Activated T-helper 1 cell treated with anti-CD3 and anti-CD28 coated beads, Interleukin-2, amount 50 U/mL, for 16 hours (primary cell): ENCODE measurements around the gene CHMP1B.
"Not testable (repeated sequence)": the region's sequence is repeated elsewhere in the genome, so short reads cannot be mapped to it uniquely, and the experiment has no call there.

Source experiments
- DNase-seq, 2 donors: peaks; one replicate each; pipeline ENCODE4 v3.0.0-alpha.2; 2020; ENCODE audit warnings: low read depth in 1 of 2, low spot score in 1 of 2

CHMP1B gene

DNA sequence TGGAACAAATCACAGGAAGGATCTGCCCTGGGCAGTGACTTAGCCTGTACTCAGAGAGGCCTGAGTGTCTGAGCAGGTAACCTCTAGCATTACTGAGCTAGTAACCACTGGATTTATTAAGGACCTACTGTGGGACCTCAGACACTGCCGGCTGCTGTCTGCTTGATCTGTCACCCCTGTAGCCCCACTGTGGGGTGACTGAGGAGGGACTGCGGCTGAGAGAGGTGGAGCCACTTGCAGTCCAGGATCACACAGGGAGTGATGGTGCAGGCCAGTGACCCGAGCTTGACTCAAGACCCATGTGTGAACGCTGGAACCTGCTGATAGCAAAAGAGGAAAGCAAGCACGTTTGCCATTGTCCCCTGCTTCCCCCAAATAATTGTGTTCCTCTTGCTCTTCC lies 15.6 kb downstream of the CHMP1B start:
- no peak for DNase-seq

- DNase-seq = no peak
Observed at GRCh38 chr18:11868230-11868629, 17.0 kb downstream of the CHMP1B start.

DNA sequence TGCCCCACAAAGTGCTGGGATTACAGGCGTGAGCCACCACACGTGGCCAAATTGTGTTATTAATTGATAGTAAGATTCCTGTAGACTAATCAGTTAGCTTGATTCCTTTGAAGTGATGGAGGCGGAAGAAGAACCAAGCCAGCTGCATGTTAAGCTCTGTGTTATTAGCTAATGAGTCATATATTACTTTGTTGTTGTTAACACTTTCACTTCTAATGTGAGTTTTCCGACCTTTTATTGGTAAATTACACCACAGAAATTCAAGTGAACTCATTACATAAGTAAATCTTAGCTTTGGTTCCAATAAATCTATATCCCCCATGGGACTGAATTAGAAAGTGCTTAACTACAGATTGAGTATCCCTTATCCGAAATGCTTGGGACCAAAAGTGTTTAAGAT lies 20.3 kb downstream of the CHMP1B start:
- no peak for DNase-seq

GRCh38 chr18:11872479-11873136 lies 21.4 kb downstream of the CHMP1B start:
- no peak for DNase-seq

- no peak for DNase-seq
Observed at GRCh38 chr18:11873670-11874340, 22.6 kb downstream of the CHMP1B start.

- DNase-seq = no peak
Observed at GRCh38 chr18:11874676-11875075, 23.5 kb downstream of the CHMP1B start.

DNA sequence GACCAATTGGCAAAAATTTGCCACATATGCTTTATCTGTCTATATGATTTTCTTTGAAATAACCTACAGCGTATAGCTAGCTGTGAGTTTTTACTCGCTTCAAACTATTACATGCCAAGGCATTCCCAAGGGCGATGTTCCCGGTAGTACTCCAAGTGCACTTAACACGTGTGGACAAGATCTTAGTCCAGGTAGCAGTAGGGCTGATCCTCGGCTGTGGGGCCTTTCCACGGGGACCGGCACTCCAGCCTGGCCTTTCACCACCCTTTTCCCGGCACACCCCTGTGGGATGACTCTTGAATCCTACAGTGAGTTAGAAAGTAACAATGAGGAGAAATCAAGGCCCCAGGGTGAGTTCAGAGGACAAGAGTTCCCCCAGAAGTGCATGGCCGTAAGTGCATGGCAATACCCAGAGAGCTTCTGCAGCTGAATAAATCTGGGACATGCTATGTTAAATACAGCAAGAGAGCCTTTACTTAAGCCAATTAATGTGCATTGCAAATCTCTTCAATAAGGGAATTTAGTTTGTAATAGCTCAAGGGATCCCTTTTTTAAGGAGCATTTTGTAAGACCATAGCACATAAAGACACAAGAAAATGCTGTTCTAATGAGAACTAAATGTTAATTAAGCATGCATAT lies 26.4 kb downstream of the CHMP1B start:
- DNase-seq = no peak

DNA sequence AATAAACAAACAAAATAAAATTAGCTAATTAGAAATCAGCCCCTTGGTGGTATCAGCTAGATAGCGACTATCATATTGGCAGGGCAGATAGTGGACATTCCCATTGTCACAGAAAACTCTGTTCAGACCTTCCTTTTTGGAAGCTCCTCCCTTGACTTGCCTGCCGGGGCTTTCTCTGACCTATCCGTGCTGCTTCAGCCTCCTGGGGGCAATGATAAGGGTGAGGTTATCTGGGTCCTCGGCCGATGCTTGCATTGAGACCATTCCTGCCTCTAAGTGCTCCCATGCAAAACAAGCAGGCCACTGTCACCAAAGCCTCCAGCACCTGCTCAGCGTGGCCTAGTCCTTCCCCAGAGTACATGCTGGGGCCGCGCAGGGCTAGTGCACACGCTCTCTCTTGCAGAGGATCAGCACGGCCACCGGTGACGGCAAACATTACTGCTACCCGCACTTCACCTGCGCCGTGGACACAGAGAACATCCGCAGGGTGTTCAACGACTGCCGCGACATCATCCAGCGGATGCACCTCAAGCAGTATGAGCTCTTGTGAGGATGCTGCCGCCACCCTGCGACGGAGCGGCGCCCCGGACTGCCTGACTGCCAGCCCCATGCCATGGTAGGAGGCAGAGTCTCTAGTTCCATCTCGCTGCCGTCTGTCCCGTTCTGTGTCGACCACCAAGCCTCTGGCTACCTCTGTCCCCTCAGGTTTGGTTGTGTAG lies 29.5 kb downstream of the CHMP1B start:
- no peak for DNase-seq

DNA sequence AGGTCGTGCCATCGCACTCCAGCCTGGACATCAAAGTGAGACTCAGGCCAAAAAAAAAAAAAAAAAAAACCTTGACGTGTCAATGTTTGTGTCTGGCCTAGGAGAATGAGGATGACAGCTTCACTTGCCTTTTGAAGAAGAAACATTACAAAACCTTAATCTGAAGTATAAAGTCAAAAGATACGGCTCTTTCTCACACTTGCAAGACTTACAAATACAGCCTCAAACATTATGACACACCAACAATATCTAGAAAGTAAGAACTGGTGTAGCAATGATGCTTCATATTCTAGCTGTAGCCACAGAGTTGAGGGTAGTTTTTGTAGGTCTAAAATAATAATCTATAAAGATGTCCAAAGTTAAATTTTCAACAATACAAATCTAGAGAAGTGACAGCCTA lies 31.4 kb downstream of the CHMP1B start:
- no peak for DNase-seq

GRCh38 chr18:11883153-11883552 lies 31.9 kb downstream of the CHMP1B start:
- DNase-seq = no peak

- DNase-seq = no peak
Observed at GRCh38 chr18:11884396-11885030, 33.3 kb downstream of the CHMP1B start.

- no peak for DNase-seq
Observed at GRCh38 chr18:11885278-11885947, 34.2 kb downstream of the CHMP1B start.

DNA sequence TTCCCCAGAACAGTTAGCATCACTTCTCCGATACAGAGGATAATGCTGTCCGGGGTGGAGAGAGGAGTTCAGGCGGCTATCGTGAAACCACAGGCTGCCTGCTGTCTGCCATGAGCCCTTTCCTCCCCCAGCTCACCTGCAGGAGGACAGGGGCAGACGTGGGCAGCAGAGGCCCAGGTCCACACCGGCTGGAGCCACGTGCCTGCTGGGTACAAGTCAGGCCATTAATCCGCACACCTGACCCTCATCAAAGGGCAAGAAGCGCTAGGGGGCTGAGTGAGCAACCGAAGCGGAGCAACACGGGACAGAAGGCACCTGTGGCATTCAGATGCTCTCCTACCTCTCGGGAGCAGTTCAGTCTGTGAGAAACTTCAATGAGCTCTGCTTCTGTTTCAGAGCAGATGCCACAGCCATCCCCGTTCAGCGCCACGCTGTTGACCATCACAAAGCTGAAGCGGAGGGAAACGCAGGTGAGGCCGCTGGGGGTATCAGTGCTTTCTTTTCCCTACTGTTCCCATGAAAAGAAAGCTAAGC lies 35.4 kb downstream of the CHMP1B start:
- no peak for DNase-seq

DNA sequence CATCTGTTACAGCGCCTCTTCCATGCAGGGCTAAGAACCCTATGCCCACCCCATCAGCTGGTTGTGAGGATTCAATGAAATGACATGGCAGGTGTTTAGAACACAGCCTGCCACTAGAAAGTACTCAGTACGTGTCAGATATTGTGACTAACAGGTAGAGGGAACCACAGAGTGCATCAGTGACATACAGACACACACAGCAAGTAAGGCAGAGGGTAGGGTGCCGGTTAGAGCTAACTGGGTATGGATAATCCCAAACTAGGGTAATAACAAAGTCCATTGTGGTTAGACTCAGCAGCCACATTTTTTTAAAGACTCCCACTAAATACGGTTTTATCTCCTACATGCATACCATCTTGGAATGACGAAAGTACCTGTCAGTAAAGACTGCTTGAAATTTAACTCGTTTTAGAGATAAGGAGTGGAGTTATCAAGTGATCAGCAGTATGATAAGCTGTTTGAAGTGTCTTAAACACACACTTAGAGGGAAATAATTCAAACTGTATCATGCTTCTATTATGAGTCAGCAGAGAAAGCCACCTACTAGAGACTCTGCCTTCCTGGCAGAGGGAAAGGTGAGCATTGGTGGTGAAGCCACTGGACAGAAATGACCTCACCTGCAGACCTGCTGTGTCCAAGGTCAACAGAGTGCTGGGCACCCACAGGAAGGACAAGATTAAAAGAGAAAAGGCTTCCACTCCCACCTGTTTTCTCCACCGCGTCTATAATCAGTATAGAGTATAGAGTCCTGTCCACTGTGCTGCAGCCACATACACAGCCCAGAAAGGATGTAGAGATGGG lies 36.3 kb downstream of the CHMP1B start:
- DNase-seq = no peak

GRCh38 chr18:11888726-11889125 lies 37.5 kb downstream of the CHMP1B start:
- no peak for DNase-seq

- DNase-seq = no peak
Observed at GRCh38 chr18:11889284-11889683, 38.1 kb downstream of the CHMP1B start.

DNA sequence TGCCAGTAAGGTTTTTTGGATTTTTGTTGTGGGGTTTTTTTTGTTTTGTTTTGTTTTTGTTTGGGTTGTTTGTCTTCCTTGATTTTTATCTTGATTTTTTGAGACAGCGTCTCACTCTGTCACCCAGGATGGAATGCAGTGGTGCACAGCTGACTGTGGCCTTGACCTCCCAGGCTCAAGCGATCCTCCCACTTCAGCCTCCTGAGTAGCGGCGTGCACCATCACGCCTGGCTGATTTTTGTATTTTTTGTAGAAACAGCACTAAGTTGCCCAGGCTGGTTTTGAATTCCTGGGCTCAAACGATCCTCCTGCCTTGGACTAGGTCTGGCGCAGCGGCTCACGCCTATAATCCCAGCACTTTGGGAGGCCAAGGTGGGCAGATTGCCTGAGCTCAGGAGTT lies 40.5 kb downstream of the CHMP1B start:
- no peak for DNase-seq

- not testable (repeated sequence) for DNase-seq
Observed at GRCh38 chr18:11892438-11892837, 41.2 kb downstream of the CHMP1B start.

- no peak for DNase-seq
Observed at GRCh38 chr18:11897781-11898180, 46.6 kb downstream of the CHMP1B start.

DNA sequence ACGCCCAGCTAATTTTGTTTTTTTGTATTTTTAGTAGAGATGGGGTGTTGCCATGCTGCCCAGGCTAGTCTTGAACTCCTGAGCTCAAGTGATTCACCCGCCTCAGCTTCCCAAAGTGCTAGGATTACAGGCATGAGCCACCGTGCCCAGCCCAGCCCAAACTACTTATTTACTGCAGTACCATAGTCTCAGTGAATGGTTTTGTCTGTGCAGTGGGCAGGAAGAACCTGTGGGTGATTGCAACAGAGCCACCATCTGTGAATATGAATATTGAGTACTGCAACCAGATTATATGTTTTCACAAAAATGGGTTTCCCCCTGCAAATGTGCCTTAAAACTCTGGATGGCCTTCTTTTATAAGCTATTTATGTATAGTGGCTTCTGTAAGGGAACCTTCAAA lies 47.9 kb downstream of the CHMP1B start:
- no peak for DNase-seq
